Measurements from ENCODE around the gene TAPBPL.

DNA sequence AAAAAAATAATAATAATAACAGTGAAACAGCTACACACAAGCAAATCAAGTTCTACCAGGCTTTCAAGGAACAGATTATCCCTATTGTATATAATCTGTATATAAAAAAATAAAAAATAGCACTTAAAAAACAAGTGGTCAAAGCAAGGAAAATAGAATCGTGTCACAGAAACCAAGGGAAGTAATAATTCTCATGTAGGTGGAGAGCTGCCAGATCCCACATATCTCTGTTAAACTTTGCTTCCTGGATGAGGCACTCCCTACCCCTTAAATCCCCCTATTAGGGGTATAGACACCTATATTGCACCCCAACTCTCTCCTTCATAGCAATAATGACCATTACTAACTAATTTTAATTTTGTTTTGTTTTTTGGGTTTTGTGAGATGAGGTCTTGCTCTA is 11.5 kb upstream of the TAPBPL start:
- TF ChIP-seq, protein P1, sequence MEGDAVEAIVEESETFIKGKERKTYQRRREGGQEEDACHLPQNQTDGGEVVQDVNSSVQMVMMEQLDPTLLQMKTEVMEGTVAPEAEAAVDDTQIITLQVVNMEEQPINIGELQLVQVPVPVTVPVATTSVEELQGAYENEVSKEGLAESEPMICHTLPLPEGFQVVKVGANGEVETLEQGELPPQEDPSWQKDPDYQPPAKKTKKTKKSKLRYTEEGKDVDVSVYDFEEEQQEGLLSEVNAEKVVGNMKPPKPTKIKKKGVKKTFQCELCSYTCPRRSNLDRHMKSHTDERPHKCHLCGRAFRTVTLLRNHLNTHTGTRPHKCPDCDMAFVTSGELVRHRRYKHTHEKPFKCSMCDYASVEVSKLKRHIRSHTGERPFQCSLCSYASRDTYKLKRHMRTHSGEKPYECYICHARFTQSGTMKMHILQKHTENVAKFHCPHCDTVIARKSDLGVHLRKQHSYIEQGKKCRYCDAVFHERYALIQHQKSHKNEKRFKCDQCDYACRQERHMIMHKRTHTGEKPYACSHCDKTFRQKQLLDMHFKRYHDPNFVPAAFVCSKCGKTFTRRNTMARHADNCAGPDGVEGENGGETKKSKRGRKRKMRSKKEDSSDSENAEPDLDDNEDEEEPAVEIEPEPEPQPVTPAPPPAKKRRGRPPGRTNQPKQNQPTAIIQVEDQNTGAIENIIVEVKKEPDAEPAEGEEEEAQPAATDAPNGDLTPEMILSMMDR (IDR thresholded peaks at IDR 0.05), result no peak
- no peak for TF ChIP-seq EP300 (IDR thresholded peaks at IDR 0.05)

All from ovary (tissue), 3 donors.